GDM1 (cell line): ENCODE results near the gene ICOSLG.
"Not testable (repeated sequence)": the region's sequence is repeated elsewhere in the genome, so short reads cannot be mapped to it uniquely, and the experiment has no call there.

Experiments used
- DNase-seq: peaks from one replicate; lab custom pipeline; 2025; lab: John Stamatoyannopoulos, UW

The ICOSLG gene

GRCh38 chr21:44263768-44264167 is 23.0 kb upstream of the ICOSLG start:
- DNase-seq, result no peak

GRCh38 chr21:44263221-44263760 is 22.5 kb upstream of the ICOSLG start:
- DNase-seq, result no peak

- DNase-seq, result no peak
Measured at GRCh38 chr21:44262338-44263056, 21.8 kb upstream of the ICOSLG start.

DNA sequence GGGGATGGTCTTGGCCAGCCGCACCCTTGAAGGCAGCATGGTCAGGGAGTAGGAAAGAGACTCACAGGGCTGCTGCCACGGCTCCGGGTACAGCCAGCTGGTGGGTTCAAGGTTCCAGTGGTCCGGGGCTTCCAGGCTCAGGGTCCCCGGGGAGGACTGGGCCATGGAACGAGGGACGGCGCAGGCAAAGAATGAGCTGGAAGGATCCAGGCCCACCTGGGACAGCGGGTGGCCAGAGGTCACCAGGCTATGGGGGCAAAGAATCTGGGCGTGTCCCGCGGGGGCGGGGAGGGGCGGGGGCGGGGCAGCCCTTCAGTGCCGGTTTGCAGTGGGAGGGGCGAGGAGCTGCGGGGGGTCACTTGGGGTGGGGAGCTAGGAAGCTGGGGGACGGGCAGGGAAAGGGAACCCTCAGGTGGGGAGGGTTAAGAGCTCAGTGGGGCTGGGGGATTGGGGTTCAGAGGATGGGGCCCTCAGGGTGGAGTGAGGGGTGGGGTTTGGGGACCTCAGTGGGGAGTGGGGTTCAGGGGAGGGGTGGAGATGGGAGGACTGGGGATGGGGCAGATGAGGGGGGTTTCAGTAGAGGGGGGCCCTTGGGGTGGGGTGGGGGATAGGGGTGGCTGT is 21.0 kb upstream of the ICOSLG start, which contains the start of gene DNMT3L:
TSS of gene DNMT3L (minus strand) at position 223 of the 621 bp plus-strand sequence. CDS start 638 bp downstream, outside the sequence.
- no peak for DNase-seq

- no peak for DNase-seq
Measured at GRCh38 chr21:44260791-44261631, 20.3 kb upstream of the ICOSLG start.

GRCh38 chr21:44260066-44260465 is 19.3 kb upstream of the ICOSLG start:
- DNase-seq, result no peak

GRCh38 chr21:44259082-44259705 is 18.5 kb upstream of the ICOSLG start:
- no peak for DNase-seq

GRCh38 chr21:44258056-44258725 is 17.4 kb upstream of the ICOSLG start:
- DNase-seq, result no peak

DNA sequence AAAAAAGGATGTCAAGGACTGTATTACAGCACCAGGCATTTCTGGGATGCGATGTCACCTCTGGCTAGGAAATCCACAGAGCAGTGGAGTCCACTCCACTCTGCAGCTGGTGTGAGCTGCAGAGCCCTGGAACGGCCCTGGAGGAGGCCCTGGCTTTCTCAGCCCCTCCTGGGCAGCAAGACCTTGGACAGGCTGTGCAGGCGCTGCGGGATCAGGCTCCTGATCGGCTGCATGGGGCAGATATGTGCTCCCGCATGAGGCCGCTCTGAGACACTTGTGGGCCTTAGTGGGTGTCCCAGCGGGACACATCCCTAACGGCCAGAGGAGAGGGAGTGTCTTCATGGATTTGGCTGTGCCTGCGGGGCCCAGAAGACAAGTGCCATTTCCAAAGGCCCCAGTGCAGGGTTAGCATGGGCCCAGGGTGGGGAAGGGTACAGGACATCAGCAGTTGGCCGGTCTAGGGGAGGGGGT is 14.8 kb upstream of the ICOSLG start:
- DNase-seq, result no peak

DNA sequence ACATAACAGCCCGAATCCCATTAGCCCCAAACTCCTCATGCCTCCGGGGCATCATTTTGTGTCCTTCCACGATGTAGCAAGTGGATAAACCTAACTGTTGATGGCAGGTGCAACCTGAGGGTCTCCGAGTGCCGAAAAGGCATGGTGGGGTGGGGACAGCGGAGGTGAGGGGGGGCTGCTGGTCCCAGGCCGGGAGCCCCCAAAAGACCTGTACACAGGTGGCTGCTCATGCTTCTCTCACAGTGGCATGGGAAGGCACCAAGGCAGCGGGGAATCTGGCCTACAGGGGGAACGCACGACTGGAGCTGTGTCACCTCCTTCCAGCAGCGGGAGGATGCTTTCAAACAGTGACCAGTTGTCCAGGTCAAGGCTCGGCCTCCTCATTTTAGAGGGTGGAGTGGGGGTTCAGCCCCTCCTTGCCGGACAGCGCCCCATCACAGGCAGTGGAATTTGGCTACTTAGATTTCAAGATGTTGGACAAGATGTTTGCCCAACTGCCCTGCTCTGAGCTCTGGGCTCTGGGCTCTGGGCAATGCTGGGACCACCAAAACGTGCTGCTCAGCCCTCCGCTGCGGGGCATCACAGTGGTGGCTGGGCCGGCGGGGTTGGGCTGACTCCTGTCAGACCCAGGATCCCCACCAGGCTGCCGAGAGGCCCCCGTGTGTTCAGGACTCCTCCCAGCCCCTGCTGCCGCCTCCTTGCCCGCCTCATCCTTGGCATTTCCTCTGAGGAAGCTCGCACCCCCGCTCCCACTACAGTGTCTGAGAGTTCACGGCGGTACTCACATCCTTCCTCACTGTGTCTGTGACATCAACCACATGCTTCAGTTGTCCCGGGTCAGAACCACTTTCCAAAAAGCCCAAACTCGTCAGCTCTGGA is 13.3 kb upstream of the ICOSLG start:
- peak; percentile 23 for DNase-seq

GRCh38 chr21:44249204-44250037 is 8.7 kb upstream of the ICOSLG start:
- not testable (repeated sequence) for DNase-seq

DNA sequence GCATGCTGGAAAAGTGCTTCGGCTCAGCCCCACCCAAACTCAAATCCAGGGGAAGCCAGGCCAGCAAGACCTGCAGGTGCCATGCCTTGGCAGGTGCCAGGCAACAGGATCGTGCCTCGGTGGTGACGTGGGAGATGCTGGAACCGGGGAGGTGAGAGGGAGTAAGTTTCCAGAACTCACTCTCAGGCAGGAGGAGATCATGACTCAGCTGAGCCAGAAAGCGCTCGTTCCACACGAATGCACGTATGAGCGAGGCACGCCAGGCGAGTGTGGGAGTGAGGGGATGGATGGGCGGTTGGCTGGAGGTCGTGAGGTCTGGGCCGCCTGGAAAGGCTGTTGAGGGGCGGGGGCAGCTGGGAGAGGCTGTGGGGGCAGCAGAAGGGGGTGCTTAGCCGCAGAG is 7.2 kb upstream of the ICOSLG start:
- DNase-seq, result not testable (repeated sequence)

DNA sequence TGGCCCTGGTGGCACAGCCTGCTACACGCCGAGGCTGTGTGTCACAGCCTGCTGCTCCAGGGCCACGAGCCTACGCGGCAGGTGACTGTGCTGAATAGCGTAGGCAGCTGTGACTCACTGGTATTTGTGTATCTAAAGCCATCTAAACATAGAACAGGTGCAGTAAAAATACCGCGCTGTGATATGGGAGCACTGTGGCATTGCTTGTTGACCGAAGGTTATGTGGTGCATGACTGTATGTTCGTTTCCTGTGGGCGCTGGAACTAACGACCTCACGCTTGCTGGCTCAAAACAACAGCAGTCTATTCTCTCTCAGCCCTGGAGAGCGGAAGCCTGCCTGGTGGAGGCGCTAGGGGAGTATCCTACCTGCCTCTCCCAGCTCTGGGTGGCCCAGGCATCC is 3.2 kb upstream of the ICOSLG start:
- not testable (repeated sequence) for DNase-seq

DNA sequence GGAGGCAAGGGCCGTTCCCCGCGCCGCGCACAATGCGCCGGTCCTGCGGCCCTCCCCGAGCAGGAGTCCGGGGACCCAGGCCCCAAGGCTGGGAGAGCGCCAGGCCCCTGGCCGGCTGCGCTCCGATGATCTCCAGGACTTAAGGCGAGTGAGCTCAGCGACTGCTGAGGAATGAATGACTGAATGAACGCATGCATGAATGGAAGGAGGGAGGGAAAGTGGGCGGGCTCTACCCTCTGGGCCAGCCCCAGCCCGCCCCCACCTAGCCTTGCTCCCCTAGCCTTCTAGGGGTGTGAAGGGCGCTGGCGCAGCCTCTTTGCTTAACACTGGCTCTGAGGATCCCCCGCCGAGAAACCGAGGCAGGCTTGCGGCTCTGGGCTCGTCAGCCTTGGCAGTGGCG is 538 bp upstream of the ICOSLG start:
- DNase-seq, result not testable (repeated sequence)

GRCh38 chr21:44240353-44240752 is 390 bp downstream of the ICOSLG start:
- not testable (repeated sequence) for DNase-seq

DNA sequence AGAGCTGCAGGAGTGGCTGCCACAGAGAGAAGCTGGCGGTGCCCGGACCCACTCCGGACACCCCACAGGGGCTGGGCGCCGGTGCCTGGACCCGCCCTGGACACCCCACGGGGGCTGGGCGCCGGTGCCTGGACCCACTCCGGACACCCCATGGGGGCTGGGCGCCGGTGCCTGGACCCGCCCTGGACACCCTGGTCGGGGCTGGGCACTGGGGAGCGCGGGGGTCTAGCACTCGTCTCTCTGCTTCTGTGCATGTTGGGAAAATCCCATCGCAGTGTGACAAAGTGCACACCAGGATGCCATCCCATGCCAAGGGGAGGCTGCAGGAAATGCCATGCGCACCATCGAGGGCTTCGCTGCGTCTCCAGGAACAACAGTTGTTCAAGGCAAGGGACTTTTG is 11.2 kb downstream of the ICOSLG start:
- DNase-seq, result not testable (repeated sequence)

GRCh38 chr21:44228109-44228508 is 12.6 kb downstream of the ICOSLG start:
- not testable (repeated sequence) for DNase-seq

DNA sequence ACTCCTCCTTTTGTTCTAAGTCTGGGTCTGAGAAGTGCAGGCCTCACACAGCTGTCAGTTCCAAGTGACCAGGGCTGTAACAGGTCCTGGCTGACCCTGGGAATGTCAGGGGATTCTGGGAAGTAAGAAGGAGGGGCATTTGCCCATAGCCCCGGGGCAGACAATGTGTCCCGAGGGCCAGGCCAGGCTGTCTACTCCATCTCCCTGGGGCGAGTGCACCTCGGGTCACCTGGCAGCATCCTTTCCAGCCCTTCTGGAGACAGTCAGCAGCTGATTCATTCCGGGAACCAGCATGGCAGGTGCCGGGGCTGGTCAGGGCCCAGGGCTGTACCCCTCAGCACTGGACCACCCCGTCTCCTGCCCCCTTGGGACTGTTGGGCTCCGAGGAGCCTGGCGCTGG is 13.1 kb downstream of the ICOSLG start:
- DNase-seq, result not testable (repeated sequence)

GRCh38 chr21:44225605-44226004 is 15.1 kb downstream of the ICOSLG start:
- not testable (repeated sequence) for DNase-seq
